ENCODE results near the gene DHDH. TPM values are rescaled to one million over a fixed set of nuclear protein-coding genes. Genes with fewer than 3 reads are reported as not detected.
A peak's percentile ranks its signal among the peaks of the same experiment; 100 is the strongest.

Gene DHDH
- total and polyA plus RNA-seq, 2 of the 13 experiments (the other 11 are each of a cell fraction or from before 2014, with no cell fraction given): 0.13 to 0.91 TPM

DNA sequence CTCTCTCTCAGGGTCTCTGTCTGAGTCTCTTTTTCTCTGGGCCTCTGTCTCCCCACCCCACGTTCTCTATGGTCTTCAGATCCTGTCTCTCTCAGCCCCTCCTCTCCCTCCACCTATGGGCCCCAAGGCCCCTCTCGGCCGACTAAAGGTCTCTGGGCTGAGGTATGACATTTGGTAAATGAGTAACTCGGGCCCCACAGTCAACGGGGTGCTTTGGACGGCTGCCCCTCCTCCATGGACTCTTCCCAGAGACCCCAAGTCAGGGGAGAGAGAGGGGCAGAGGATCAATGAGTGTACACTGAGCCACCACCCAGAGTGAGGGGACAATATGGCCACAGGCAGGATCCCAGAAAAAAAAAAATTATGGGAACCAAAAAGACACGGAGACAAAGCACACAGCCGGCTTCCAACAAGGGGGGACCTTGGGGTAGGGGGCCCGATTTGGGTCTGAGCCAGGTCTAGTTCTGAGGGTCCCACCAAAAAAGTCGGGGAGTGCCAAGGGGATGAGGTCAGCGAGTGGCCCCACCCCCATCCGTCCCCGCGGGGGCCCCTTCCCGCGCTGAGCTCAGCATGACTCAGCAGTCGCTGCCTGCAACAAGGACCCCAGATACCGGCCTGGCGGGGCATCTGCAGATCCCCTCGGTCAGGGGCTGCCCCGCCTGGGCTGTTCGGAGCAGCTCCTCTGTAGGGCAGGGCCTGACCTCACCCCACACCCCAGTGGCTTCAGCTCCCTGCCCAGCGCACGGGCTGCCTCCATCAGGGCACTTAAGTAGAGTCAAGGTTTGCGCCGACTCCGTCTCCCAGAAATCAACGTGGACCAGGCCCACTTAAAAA, 30.1 kb downstream of the DHDH start:
- CTCF ChIA-PET (ENCODE audit: low intra/inter-chr PET ratio, low total read pairs): no interaction called here
- H3K4me1 ChIP-seq (ENCODE audit: insufficient read depth, low read length): peaks cover 63% of the 10 kb centered on the region
- BruUV-seq (replicated peaks): no TSS peak
- WGBS (ENCODE audit: low lambda C conversion rate): under 1% methylated on average over 10 of the region's 28 CpGs
- FAIRE-seq (peak; percentile 94), ATAC-seq (peak; percentile 51), DNase-seq (ENCODE audit: low spot score) (peak; percentile 98)
- peaks cover 32% of the 10 kb centered on the region for H4K20me1 ChIP-seq (ENCODE audit: insufficient read depth, low read length)
- H3K27me3 ChIP-seq (ENCODE audit: control insufficient read depth in 1 of 2, insufficient read depth in 2 of 2, low read length in 2 of 2): no peaks in the 10 kb centered on the region; a peak in 1 of 5 replicates
- peaks cover 25% of the 10 kb centered on the region for H3K79me2 ChIP-seq (ENCODE audit: insufficient read depth, low read length)
- H2AFZ ChIP-seq (ENCODE audit: low read length): no peak overlapping the region
- peak overlapping the region; percentile 98 for H3K9ac ChIP-seq (ENCODE audit: insufficient read depth, low read depth, low read length)
- in situ Hi-C loops (cut with HindIII; ENCODE audit: extremely low pct_ligation_motif_present, low pct_unique_long_range_greater_than_20kb) (loop anchor here (5.0 kb wide), 1 partner anchor 91 kb away; the partner anchor contains the start of gene PPP1R15A), intact Hi-C loops (cut with micrococcal nuclease; ENCODE audit: unreplicated experiment) (loop anchor here (2.0 to 10.0 kb wide), 3 partner anchors 63 to 179 kb away; partner anchors contain the start of genes NUCB1 and PPP1R15A)
- POLR2A ChIA-PET: interaction anchor here (0.6 to 5.6 kb wide), 16 partner anchors 11 to 490 kb away, joined by 3 to 153 read pairs (median 5); partner anchors contain the start of genes ALDH16A1, BAX, DHDH and GYS1
- H3K36me3 ChIP-seq (replicated peaks in 1 of 2; ENCODE audit: control insufficient read depth in 1 of 2, insufficient read depth in 2 of 2, low read length in 2 of 2): peaks cover 3 to 13% of the 10 kb centered on the region in 2 experiments
- peak overlapping the region; percentile 100 for H3K27ac ChIP-seq (ENCODE audit: extremely low read length, insufficient read depth, low read length)
- H3K9me3 ChIP-seq (ENCODE audit: low read length): no peaks in the 10 kb centered on the region
- H3K4me3 ChIP-seq (replicated peaks in 1 of 3; ENCODE audit: insufficient read depth in 1 of 3, low read depth in 2 of 3, low read length in 3 of 3): peak overlapping the region; percentile 63 to 80 (median 80)
- H3K4me2 ChIP-seq (ENCODE audit: low read depth, low read length): peak overlapping the region; percentile 97
- TF ChIP-seq, protein P1, sequence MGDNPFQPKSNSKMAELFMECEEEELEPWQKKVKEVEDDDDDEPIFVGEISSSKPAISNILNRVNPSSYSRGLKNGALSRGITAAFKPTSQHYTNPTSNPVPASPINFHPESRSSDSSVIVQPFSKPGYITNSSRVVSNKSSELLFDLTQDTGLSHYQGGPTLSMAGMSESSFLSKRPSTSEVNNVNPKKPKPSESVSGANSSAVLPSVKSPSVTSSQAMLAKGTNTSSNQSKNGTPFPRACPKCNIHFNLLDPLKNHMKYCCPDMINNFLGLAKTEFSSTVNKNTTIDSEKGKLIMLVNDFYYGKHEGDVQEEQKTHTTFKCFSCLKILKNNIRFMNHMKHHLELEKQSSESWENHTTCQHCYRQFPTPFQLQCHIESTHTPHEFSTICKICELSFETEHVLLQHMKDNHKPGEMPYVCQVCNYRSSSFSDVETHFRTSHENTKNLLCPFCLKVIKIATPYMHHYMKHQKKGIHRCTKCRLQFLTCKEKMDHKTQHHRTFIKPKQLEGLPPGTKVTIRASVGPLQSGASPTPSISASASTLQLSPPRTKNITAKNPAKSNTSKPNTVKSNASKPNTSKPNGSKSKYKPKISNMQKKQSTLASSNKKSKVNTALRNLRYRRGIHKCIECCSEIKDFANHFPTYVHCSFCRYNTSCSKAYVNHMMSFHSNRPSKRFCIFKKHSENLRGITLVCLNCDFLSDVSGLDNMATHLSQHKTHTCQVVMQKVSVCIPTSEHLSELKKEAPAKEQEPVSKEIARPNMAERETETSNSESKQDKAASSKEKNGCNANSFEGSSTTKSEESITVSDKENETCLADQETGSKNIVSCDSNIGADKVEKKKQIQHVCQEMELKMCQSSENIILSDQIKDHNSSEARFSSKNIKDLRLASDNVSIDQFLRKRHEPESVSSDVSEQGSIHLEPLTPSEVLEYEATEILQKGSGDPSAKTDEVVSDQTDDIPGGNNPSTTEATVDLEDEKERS (CRISPR knock-in tag; IDR thresholded peaks at IDR 0.05): 0 out of 2 replicates have a peak, but pooled peaks have one; percentile 32
- TF ChIP-seq, protein P2, sequence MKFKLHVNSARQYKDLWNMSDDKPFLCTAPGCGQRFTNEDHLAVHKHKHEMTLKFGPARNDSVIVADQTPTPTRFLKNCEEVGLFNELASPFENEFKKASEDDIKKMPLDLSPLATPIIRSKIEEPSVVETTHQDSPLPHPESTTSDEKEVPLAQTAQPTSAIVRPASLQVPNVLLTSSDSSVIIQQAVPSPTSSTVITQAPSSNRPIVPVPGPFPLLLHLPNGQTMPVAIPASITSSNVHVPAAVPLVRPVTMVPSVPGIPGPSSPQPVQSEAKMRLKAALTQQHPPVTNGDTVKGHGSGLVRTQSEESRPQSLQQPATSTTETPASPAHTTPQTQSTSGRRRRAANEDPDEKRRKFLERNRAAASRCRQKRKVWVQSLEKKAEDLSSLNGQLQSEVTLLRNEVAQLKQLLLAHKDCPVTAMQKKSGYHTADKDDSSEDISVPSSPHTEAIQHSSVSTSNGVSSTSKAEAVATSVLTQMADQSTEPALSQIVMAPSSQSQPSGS (CRISPR knock-in tag; IDR thresholded peaks at IDR 0.05): peak; percentile 97
- TF ChIP-seq ZNF563 (CRISPR knock-in tag; IDR thresholded peaks at IDR 0.05) (no peak), GATA4 (IDR thresholded peaks at IDR 0.05; ENCODE audit: borderline replicate concordance, low read depth) (peak; percentile 16; the same call in 1 of the 2 replicates), RBAK (CRISPR knock-in tag; IDR thresholded peaks at IDR 0.05) (0 out of 2 replicates have a peak, but pooled peaks have one; percentile 45), ZMYM4 (CRISPR knock-in tag; IDR thresholded peaks at IDR 0.05) (peak; percentile 57; the same call in 1 of the 2 replicates), ZFX (CRISPR knock-in tag; IDR thresholded peaks at IDR 0.05; ENCODE audit: low read depth) (peak; percentile 47), NR1H2 (CRISPR knock-in tag; IDR thresholded peaks at IDR 0.05; ENCODE audit: borderline replicate concordance, low read depth) (0 out of 2 replicates have a peak, but pooled peaks have one; percentile 50), CCAR2 (optimal IDR thresholded peaks at IDR 0.05; ENCODE audit: low read depth, low read length) (peak; percentile 96), ZNF460 (CRISPR knock-in tag; IDR thresholded peaks at IDR 0.05; ENCODE audit: borderline replicate concordance) (no peak), ZNF772 (CRISPR knock-in tag; IDR thresholded peaks at IDR 0.05) (peak; percentile 69)
- TF ChIP-seq, protein P3, sequence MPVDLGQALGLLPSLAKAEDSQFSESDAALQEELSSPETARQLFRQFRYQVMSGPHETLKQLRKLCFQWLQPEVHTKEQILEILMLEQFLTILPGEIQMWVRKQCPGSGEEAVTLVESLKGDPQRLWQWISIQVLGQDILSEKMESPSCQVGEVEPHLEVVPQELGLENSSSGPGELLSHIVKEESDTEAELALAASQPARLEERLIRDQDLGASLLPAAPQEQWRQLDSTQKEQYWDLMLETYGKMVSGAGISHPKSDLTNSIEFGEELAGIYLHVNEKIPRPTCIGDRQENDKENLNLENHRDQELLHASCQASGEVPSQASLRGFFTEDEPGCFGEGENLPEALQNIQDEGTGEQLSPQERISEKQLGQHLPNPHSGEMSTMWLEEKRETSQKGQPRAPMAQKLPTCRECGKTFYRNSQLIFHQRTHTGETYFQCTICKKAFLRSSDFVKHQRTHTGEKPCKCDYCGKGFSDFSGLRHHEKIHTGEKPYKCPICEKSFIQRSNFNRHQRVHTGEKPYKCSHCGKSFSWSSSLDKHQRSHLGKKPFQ (CRISPR knock-in tag; IDR thresholded peaks at IDR 0.05; ENCODE audit: insufficient replicate concordance): no peak
- TF ChIP-seq, protein P4, sequence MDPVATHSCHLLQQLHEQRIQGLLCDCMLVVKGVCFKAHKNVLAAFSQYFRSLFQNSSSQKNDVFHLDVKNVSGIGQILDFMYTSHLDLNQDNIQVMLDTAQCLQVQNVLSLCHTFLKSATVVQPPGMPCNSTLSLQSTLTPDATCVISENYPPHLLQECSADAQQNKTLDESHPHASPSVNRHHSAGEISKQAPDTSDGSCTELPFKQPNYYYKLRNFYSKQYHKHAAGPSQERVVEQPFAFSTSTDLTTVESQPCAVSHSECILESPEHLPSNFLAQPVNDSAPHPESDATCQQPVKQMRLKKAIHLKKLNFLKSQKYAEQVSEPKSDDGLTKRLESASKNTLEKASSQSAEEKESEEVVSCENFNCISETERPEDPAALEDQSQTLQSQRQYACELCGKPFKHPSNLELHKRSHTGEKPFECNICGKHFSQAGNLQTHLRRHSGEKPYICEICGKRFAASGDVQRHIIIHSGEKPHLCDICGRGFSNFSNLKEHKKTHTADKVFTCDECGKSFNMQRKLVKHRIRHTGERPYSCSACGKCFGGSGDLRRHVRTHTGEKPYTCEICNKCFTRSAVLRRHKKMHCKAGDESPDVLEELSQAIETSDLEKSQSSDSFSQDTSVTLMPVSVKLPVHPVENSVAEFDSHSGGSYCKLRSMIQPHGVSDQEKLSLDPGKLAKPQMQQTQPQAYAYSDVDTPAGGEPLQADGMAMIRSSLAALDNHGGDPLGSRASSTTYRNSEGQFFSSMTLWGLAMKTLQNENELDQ (CRISPR knock-in tag; IDR thresholded peaks at IDR 0.05; ENCODE audit: borderline replicate concordance): no peak
